Suppressor macrophage treated with lipopolysaccharide for 4 hours (primary cell): ENCODE measurements around the gene NAA25.
A peak's percentile ranks its signal among the peaks of the same experiment; 100 is the strongest.
"Not testable (repeated sequence)": the region's sequence is repeated elsewhere in the genome, so short reads cannot be mapped to it uniquely, and the experiment has no call there.

Source experiments
- DNase-seq: peaks from one replicate; pipeline ENCODE4 v3.0.0-alpha.2; 2020

The NAA25 gene

GRCh38 chr12:112116232-112117060 lies 7.9 kb upstream of the NAA25 start:
- DNase-seq = peak; percentile 72

- no peak for DNase-seq
Measured at GRCh38 chr12:112115259-112116045, 6.9 kb upstream of the NAA25 start.

GRCh38 chr12:112112409-112113133 lies 4.0 kb upstream of the NAA25 start:
- no peak for DNase-seq

- no peak for DNase-seq
Measured at GRCh38 chr12:112111931-112112330, 3.3 kb upstream of the NAA25 start.

GRCh38 chr12:112110787-112111662 lies 2.4 kb upstream of the NAA25 start:
- not testable (repeated sequence) for DNase-seq

GRCh38 chr12:112107306-112108201 lies 1.0 kb downstream of the NAA25 start:
- peak; percentile 36 for DNase-seq

- no peak for DNase-seq
Measured at GRCh38 chr12:112105891-112106290, 2.7 kb downstream of the NAA25 start.

- DNase-seq = no peak
Measured at GRCh38 chr12:112103758-112104503, 4.7 kb downstream of the NAA25 start.

GRCh38 chr12:112102746-112103145 lies 5.8 kb downstream of the NAA25 start:
- not testable (repeated sequence) for DNase-seq

- no peak for DNase-seq
Measured at GRCh38 chr12:112102127-112102526, 6.5 kb downstream of the NAA25 start.

- DNase-seq = not testable (repeated sequence)
Measured at GRCh38 chr12:112100500-112100899, 8.1 kb downstream of the NAA25 start.

- DNase-seq = no peak
Measured at GRCh38 chr12:112097641-112098040, 10.9 kb downstream of the NAA25 start.

GRCh38 chr12:112096667-112097066 lies 11.9 kb downstream of the NAA25 start:
- peak; percentile 76 for DNase-seq

GRCh38 chr12:112096070-112096469 lies 12.5 kb downstream of the NAA25 start:
- peak; percentile 82 for DNase-seq

GRCh38 chr12:112091563-112091962 lies 17.0 kb downstream of the NAA25 start:
- no peak for DNase-seq

- no peak for DNase-seq
Measured at GRCh38 chr12:112087851-112088250, 20.7 kb downstream of the NAA25 start.

GRCh38 chr12:112087055-112087850 lies 21.3 kb downstream of the NAA25 start:
- DNase-seq = no peak

- DNase-seq = no peak
Measured at GRCh38 chr12:112066566-112066965, 42.0 kb downstream of the NAA25 start.

- DNase-seq = no peak
Measured at GRCh38 chr12:112063273-112063672, 45.3 kb downstream of the NAA25 start.

GRCh38 chr12:112061137-112061536 lies 47.4 kb downstream of the NAA25 start:
- DNase-seq = no peak
